NB4 (cell line): ENCODE results near the gene LRPPRC.

ENCODE experiments used
- DNase-seq: peaks from one replicate; pipeline ENCODE4 v3.0.0; 2010; ENCODE audit warnings: low read depth
- H3K4me3 ChIP-seq: one replicate; pipeline ENCODE4 v1.5.1; 2011; ENCODE audit warnings: mild to moderate bottlenecking, low read depth, low read length, moderate library complexity
- CTCF ChIP-seq: IDR thresholded peaks from one replicate; pipeline ENCODE4 v1.5.1; 2012; ENCODE audit warnings: low read depth, low read length
- MYC ChIP-seq: IDR thresholded peaks from 2 replicates; pipeline ENCODE4 v1.6.1; 2011; ENCODE audit warnings: low read depth, low read length
- POLR2A ChIP-seq: IDR thresholded peaks from 2 replicates; pipeline ENCODE4 v1.6.1; 2011; ENCODE audit warnings: mild to moderate bottlenecking; ENCODE audit not compliant: insufficient read length; ENCODE audit errors: extremely low read depth
- TF ChIP-seq, protein P1 (sequence below): IDR thresholded peaks from 2 replicates; pipeline ENCODE4 v1.6.1; 2011; ENCODE audit warnings: low read depth, low read length

LRPPRC gene

GRCh38 chr2:43848214-43848613, 147.6 kb downstream of the LRPPRC start:
- H3K4me3 ChIP-seq = no peak overlapping the region
- TF ChIP-seq, protein P1, sequence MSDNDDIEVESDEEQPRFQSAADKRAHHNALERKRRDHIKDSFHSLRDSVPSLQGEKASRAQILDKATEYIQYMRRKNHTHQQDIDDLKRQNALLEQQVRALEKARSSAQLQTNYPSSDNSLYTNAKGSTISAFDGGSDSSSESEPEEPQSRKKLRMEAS = no peak
- TF ChIP-seq CTCF = no peak
- no peak for TF ChIP-seq MYC
- no peak for TF ChIP-seq POLR2A
- DNase-seq = no peak

DNA sequence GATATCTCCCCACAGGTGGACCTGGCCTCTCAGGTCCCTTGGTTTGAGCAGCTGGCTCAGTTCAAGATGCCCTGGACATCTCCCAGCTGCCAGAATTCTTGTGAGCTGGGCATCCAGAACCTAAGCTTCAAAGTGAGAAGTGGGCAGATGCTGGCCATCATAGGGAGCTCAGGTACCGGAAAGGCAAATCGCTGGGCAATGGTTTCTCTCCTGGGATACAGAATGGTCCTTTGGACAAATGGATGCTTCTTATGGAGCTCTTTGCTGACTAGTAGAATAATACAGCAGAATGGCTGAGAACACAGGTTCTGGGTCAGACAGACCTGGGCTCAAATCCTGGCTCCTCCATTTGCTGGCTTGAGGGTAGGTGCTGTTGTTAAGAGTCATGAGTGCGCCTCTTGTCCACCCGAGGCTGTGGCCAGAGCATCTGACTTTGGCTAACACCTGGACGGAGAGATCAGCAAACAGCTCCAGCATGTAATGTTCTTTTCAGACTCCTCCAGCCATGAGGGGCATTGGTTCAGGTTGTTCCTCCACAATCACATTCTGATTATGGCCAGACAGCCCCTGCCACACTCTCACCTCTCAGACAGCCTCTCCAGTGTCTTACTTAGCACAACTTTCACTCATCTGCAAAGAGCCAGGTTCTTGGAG, 149.5 kb downstream of the LRPPRC start:
- no peak for DNase-seq
- H3K4me3 ChIP-seq = no peak overlapping the region
- no peak for TF ChIP-seq POLR2A

GRCh38 chr2:43845181-43845580, 150.6 kb downstream of the LRPPRC start:
- TF ChIP-seq, protein P1 = no peak
- TF ChIP-seq POLR2A (no peak), CTCF (no peak), MYC (no peak)
- H3K4me3 ChIP-seq = no peak overlapping the region
- DNase-seq = no peak

GRCh38 chr2:43842866-43843226, 152.9 kb downstream of the LRPPRC start:
- DNase-seq = no peak
- H3K4me3 ChIP-seq = no peak overlapping the region
- TF ChIP-seq POLR2A (no peak), CTCF (no peak), MYC (no peak)
- TF ChIP-seq, protein P1 = no peak

- no peak for DNase-seq
- no peak overlapping the region for H3K4me3 ChIP-seq
- TF ChIP-seq CTCF = no peak
Observed at GRCh38 chr2:43841949-43842865, 153.6 kb downstream of the LRPPRC start.

GRCh38 chr2:43840965-43841364, 154.8 kb downstream of the LRPPRC start:
- DNase-seq = no peak
- TF ChIP-seq POLR2A = no peak
- TF ChIP-seq, protein P1 = no peak
- no peak for TF ChIP-seq CTCF
- TF ChIP-seq MYC = no peak
- H3K4me3 ChIP-seq = no peak overlapping the region
